OCI-LY3 (cell line): ENCODE data around the gene FSTL4.

Source experiments
- CTCF ChIP-seq: fragments of 200-600, 300-600 bp; sonication (generic); IDR thresholded peaks from 2 replicates; pipeline ENCODE4 v1.5.1; 2014; ENCODE audit warnings: antibody characterized with exemption, low read length, low read depth
- EZH2phosphoT487 ChIP-seq: fragments of 200-600 bp; shearing (Covaris generic); IDR thresholded peaks from 2 replicates; pipeline ENCODE4 v1.6.1; 2018; ENCODE audit warnings: antibody characterized with exemption, mixed run types, low read depth

DNA sequence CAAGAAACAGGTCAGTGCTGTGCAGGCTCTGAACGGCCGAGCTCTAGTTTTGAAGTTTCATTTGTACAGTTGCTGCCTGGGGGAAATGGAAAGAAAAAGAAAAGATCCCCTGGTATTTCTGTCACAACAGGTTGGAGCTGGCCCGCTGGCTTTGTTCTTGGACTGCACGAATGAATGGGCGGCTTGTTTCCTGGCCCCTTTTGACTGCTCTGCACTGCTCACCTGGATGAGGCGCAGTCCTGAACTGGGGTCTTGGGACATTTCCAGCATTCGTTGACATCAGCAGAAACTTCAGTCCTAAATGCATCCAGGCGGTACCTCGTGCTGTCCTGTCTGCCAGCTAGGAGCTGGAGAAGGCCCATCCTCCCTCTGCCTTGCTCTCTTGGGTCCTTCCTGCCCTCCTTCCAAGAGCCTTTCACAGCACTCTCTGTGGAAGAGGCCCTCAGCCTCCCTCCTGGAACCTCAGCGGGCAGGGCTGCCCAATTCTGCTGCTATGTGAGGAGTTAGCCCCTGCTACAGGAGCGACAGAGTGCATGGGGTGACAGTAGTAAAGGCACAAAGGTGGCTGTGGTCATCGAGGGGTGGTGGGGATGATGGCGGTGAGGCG, 189.2 kb downstream of the FSTL4 start:
- TF ChIP-seq CTCF (no peak), EZH2phosphoT487 (no peak)
